ENCODE measurements around the gene DXO. TPM values are rescaled to one million over a fixed set of nuclear protein-coding genes. Genes with fewer than 3 reads are reported as not detected.

The DXO gene
- total RNA-seq, 1 experiment from 2014 or later: 23.7 TPM

GRCh38 chr6:31928672-31928939, 43.3 kb downstream of the DXO start:
- POLR2A ChIA-PET: interaction anchor here (0.7 kb wide), 1 partner anchor 1783 kb away, joined by 3 read pairs; the partner anchor contains the start of gene UQCC2
- DNase-seq: no peak
- Mint-ChIP-seq H3K27ac (ENCODE audit: unreplicated experiment) (no peak overlapping the region), H3K9me3 (ENCODE audit: unreplicated experiment) (no peaks in the 10 kb centered on the region), H3K4me3 (ENCODE audit: unreplicated experiment) (no peak overlapping the region), H3K36me3 (ENCODE audit: insufficient read depth, unreplicated experiment) (no peaks in the 10 kb centered on the region), H3K27me3 (ENCODE audit: insufficient read depth, unreplicated experiment) (no peaks in the 10 kb centered on the region), H3K4me1 (ENCODE audit: low read depth, unreplicated experiment) (no peaks in the 10 kb centered on the region)
- TF ChIP-seq, protein P1, sequence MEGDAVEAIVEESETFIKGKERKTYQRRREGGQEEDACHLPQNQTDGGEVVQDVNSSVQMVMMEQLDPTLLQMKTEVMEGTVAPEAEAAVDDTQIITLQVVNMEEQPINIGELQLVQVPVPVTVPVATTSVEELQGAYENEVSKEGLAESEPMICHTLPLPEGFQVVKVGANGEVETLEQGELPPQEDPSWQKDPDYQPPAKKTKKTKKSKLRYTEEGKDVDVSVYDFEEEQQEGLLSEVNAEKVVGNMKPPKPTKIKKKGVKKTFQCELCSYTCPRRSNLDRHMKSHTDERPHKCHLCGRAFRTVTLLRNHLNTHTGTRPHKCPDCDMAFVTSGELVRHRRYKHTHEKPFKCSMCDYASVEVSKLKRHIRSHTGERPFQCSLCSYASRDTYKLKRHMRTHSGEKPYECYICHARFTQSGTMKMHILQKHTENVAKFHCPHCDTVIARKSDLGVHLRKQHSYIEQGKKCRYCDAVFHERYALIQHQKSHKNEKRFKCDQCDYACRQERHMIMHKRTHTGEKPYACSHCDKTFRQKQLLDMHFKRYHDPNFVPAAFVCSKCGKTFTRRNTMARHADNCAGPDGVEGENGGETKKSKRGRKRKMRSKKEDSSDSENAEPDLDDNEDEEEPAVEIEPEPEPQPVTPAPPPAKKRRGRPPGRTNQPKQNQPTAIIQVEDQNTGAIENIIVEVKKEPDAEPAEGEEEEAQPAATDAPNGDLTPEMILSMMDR (IDR thresholded peaks at IDR 0.05; ENCODE audit: insufficient read depth in 1 of 2, low read depth in 1 of 2, low read length in 1 of 2, severe bottlenecking in 1 of 2, unreplicated experiment in 1 of 2): no peak
- CTCF ChIA-PET: no interaction called here
- BruUV-seq (replicated peaks): no TSS peak
- Histone ChIP-seq H3K4me1 (peaks cover 3% of the 10 kb centered on the region; the same call in 1 of the 2 replicates), H3K4me3 (ENCODE audit: low read depth, low read length) (no peak overlapping the region), H3K9me3 (no peaks in the 10 kb centered on the region), H3K36me3 (ENCODE audit: control insufficient read depth, insufficient read depth, low read length) (no peaks in the 10 kb centered on the region; the same call in 1 of the 2 replicates), H3K27me3 (replicated peaks; ENCODE audit: control insufficient read depth, insufficient read depth, low read length) (no peaks in the 10 kb centered on the region)
- intact Hi-C loops (cut with micrococcal nuclease; ENCODE audit: unreplicated experiment): no loop called here

DNA sequence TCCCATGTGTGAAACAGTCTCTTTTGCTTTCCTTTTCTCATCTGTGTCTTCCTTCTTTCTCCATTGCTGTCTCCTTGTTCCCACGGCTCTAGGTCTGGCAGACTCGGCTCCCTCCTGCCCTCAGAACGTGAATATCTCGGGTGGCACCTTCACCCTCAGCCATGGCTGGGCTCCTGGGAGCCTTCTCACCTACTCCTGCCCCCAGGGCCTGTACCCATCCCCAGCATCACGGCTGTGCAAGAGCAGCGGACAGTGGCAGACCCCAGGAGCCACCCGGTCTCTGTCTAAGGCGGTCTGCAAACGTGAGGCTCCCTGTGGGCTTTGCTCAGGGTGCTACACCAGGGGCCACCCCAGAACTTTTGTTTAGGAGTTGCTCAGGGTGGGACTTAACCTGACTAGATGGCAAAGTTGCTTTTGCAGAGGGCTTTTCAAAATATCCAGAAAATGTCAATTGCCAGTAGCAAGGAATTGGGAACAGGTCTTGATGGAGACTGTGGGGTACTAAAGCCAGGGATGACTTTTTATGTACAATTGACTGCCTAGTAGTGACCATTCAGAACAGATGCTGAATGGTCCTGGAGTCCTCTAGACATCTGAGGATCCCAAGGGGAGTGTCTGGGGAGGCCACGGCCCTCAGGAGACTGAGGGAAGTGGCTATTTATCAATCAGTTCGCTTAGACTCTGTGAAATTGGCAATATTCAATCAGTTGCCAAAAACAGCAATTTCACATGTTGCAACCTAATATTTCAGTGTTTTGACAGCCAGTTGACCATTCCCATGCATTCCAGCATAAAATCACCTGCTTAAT, 43.9 kb downstream of the DXO start:
- CTCF ChIA-PET: no interaction called here
- H3K27me3 ChIP-seq (replicated peaks; ENCODE audit: control insufficient read depth, insufficient read depth, low read length): no peaks in the 10 kb centered on the region
- POLR2A ChIA-PET: no interaction called here
- Mint-ChIP-seq H3K27ac (ENCODE audit: unreplicated experiment) (no peak overlapping the region), H3K4me3 (ENCODE audit: unreplicated experiment) (no peak overlapping the region), H3K36me3 (ENCODE audit: insufficient read depth, unreplicated experiment) (no peaks in the 10 kb centered on the region), H3K27me3 (ENCODE audit: insufficient read depth, unreplicated experiment) (no peaks in the 10 kb centered on the region), H3K9me3 (ENCODE audit: unreplicated experiment) (no peaks in the 10 kb centered on the region), H3K4me1 (ENCODE audit: low read depth, unreplicated experiment) (no peaks in the 10 kb centered on the region)
- TF ChIP-seq, protein P1 (IDR thresholded peaks at IDR 0.05; ENCODE audit: insufficient read depth in 1 of 2, low read depth in 1 of 2, low read length in 1 of 2, severe bottlenecking in 1 of 2, unreplicated experiment in 1 of 2): no peak
- 0 out of 2 replicates have a peak overlapping the region, but pooled peaks have one; percentile 11 for H3K4me3 ChIP-seq (ENCODE audit: low read depth, low read length)
- peaks cover 3% of the 10 kb centered on the region; the same call in 1 of the 2 replicates for H3K4me1 ChIP-seq
- no peak for DNase-seq
- H3K9me3 ChIP-seq: no peaks in the 10 kb centered on the region
- intact Hi-C loops (cut with micrococcal nuclease; ENCODE audit: unreplicated experiment): no loop called here
- no peaks in the 10 kb centered on the region; the same call in 1 of the 2 replicates for H3K36me3 ChIP-seq (ENCODE audit: control insufficient read depth, insufficient read depth, low read length)
- BruUV-seq (replicated peaks): no TSS peak

GRCh38 chr6:31927242-31927862, 44.6 kb downstream of the DXO start, which contains the start of gene C2:
C2 (plus strand) TSS chr6:31927717; CDS start chr6:31927753, 36 bp downstream.
- Histone ChIP-seq H3K4me1 (peaks cover 3% of the 10 kb centered on the region; the same call in 1 of the 2 replicates), H3K4me3 (ENCODE audit: low read depth, low read length) (0 out of 2 replicates have a peak within 1 kb of the TSS, but pooled peaks have one; percentile 11), H3K27me3 (replicated peaks; ENCODE audit: control insufficient read depth, insufficient read depth, low read length) (no peaks in the 10 kb centered on the region), H3K9me3 (no peaks in the 10 kb centered on the region), H3K36me3 (ENCODE audit: control insufficient read depth, insufficient read depth, low read length) (no peaks in the 10 kb centered on the region; the same call in 1 of the 2 replicates)
- BruUV-seq (replicated peaks): no TSS peak
- intact Hi-C loops (cut with micrococcal nuclease; ENCODE audit: unreplicated experiment): no loop called here
- no peaks in the 10 kb centered on the region for H3K36me3 Mint-ChIP-seq (ENCODE audit: insufficient read depth, unreplicated experiment)
- H3K4me1 Mint-ChIP-seq (ENCODE audit: low read depth, unreplicated experiment): no peaks in the 10 kb centered on the region
- ChIA-PET POLR2A (no interaction called here), CTCF (no interaction called here)
- H3K27me3 Mint-ChIP-seq (ENCODE audit: insufficient read depth, unreplicated experiment): no peaks in the 10 kb centered on the region
- no peak within 1 kb of the TSS for H3K27ac Mint-ChIP-seq (ENCODE audit: unreplicated experiment)
- TF ChIP-seq, protein P1 (IDR thresholded peaks at IDR 0.05; ENCODE audit: insufficient read depth in 1 of 2, low read depth in 1 of 2, low read length in 1 of 2, severe bottlenecking in 1 of 2, unreplicated experiment in 1 of 2): no peak
- no peak within 1 kb of the TSS for H3K4me3 Mint-ChIP-seq (ENCODE audit: unreplicated experiment)
- H3K9me3 Mint-ChIP-seq (ENCODE audit: unreplicated experiment): no peaks in the 10 kb centered on the region
- no peak for DNase-seq

Data from Caco-2 (cell line).